ENCODE measurements around the gene NEK9.
"Not testable (repeated sequence)": the region's sequence is repeated elsewhere in the genome, so short reads cannot be mapped to it uniquely, and the experiment has no call there.

Gene NEK9

DNA sequence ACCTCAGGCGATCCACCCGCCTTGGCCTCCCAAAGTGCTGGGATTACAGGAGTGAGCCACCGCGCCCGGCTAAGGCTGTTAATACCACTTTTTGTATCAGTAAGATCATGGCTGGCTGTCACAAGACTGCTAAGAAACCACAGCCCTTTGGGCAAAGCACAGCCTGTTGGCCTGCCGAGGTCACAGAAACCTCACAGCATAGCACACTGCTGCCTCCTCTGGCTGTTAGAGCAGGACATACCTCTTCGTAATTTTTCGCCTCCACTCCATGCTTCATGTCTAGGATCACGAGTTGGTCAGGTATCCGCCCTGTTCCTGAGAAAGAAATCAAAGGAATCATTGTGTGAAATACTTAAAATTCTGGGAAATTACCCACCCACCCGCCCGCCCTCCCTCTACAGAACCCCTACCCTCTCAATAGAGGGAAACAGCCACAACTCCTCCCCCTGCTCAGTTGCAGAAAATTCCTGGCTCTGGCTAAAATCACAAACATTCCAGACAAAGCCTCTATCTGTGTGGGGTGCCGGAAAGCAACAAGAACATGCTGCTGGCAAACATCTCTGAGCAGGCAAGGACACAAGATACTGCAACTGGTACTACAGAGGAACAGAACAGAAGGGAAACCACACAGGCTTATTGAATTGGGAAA, 20.7 kb upstream of the NEK9 start:
- DNase-seq (ENCODE audit: low read depth in 1 of 2, low spot score in 1 of 2) = no peak

GRCh38 chr14:75144944-75145343, 18.1 kb upstream of the NEK9 start:
- DNase-seq (ENCODE audit: low read depth in 1 of 2, low spot score in 1 of 2) = no peak

- no peak for DNase-seq (ENCODE audit: low read depth in 1 of 2, low spot score in 1 of 2)
Measured at GRCh38 chr14:75143761-75144527, 17.1 kb upstream of the NEK9 start.

GRCh38 chr14:75142494-75142893, 15.6 kb upstream of the NEK9 start:
- DNase-seq (ENCODE audit: low read depth in 1 of 2, low spot score in 1 of 2) = no peak

GRCh38 chr14:75141967-75142366, 15.1 kb upstream of the NEK9 start:
- DNase-seq (ENCODE audit: low read depth in 1 of 2, low spot score in 1 of 2) = no peak

GRCh38 chr14:75141062-75141461, 14.2 kb upstream of the NEK9 start:
- no peak for DNase-seq (ENCODE audit: low read depth in 1 of 2, low spot score in 1 of 2)

GRCh38 chr14:75140620-75141019, 13.8 kb upstream of the NEK9 start:
- DNase-seq (ENCODE audit: low read depth in 1 of 2, low spot score in 1 of 2) = no peak

DNA sequence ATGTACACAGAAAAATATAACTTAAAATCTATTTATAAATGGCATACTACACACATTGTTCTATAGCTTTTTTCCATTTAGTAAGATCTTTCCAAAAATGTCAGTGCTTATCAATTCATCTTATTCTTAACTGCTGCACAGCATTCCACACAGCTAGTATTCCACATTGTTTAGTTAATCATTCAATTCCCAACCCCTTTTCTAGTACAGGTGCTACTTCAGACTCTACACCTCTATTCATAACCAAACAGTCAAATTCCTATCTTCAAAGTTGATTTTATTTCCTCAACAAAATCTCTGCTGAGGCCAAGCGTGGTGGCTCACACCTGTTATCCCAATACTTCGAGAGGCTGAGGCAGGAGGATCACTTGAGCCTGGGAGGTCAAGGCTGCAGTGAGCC, 12.3 kb upstream of the NEK9 start:
- no peak for DNase-seq (ENCODE audit: low read depth in 1 of 2, low spot score in 1 of 2)

GRCh38 chr14:75138492-75138891, 11.6 kb upstream of the NEK9 start:
- DNase-seq (ENCODE audit: low read depth in 1 of 2, low spot score in 1 of 2) = no peak

- DNase-seq (ENCODE audit: low read depth in 1 of 2, low spot score in 1 of 2) = no peak
Measured at GRCh38 chr14:75134644-75135043, 7.8 kb upstream of the NEK9 start.

GRCh38 chr14:75133597-75133996, 6.7 kb upstream of the NEK9 start:
- no peak for DNase-seq (ENCODE audit: low read depth in 1 of 2, low spot score in 1 of 2)

DNA sequence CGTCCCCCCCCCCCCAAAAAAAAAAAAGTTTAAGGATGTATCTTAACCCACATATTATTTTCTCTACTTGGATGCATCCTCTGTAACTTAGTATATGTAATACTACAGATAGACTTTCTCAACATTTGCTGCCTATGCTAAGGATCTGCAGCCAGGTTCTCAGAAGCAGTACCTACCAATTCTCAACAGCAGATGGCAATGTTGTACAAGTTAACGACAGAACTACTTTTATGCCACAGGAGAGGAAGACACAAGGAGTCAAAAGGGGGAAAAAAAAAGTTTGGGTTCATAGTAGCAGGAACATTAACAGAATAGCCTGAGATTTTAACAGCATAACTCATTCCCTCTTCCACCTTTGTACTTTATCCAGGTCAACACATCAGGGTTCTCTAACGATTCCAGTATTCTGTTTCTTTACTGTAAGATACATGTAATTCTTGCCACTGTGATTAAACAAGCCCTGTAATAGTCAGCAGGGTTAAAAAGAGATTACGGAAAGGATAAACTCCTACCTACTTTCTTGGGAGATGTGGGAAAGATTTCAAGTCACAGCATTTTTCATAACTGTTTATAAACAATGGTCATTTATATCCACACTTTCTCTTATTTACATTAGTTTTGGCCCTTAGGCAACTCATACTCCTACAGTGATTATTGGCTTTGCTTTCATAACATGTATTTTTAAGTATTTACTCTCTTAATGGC, 5.7 kb upstream of the NEK9 start:
- no peak for DNase-seq (ENCODE audit: low read depth in 1 of 2, low spot score in 1 of 2)

DNA sequence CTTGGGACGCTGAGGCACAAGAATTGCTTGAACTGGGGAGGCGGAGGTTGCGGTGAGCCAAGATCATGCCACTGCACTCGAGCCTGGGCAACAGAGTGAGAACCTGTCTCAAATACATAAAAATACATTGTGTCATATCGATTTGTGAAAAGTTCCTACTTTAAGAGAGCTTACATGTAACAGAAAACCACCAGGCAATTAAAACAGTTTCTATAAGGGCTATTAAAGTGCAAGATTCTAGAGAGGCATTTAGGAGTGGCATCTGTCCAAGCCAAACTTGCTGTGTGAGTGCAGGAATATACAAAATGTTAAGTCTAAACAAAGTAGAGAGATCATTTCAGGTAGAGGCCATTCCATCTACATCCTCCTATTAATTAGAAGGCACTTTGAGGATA, 1.7 kb upstream of the NEK9 start:
- DNase-seq (ENCODE audit: low read depth in 1 of 2, low spot score in 1 of 2) = no peak

DNA sequence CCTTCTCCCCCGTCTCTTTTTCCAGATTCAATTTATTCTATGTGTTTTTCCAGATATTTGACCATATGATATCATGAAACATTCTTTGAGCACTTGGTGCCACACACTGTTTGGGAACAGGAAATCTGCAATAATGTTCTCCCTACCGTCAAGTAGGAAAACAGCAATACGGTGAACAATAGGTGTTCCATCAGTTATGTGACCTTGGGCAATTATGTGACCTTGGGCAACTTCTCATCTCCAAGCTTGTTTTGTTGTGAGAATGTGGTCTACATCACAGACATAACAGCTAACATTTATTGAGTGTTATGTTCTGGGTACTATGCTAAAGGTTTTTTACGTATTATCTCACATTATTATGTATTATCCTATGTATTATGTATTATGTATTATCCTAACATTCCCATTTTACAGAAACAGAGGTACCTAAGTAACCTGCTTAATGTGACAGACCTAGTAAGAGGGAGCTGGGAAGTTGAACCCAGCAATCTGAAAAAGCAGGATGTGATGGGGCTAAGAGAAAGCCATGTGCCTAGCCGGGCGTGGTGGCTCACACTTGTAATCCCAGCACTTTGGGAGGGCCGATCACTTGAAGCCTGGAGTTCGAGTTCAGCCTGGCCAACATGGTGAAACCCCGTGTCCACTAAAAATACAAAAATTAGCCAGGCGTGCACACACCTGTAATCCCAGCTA, 1.2 kb upstream of the NEK9 start:
- no peak for DNase-seq (ENCODE audit: low read depth in 1 of 2, low spot score in 1 of 2)

- not testable (repeated sequence) for DNase-seq (ENCODE audit: low read depth in 1 of 2, low spot score in 1 of 2)
Measured at GRCh38 chr14:75127474-75127820, 599 bp upstream of the NEK9 start.

GRCh38 chr14:75126121-75126544, 715 bp downstream of the NEK9 start:
- DNase-seq (ENCODE audit: low read depth in 1 of 2, low spot score in 1 of 2) = no peak

GRCh38 chr14:75125617-75126016, 1.2 kb downstream of the NEK9 start:
- DNase-seq (ENCODE audit: low read depth in 1 of 2, low spot score in 1 of 2) = no peak

DNA sequence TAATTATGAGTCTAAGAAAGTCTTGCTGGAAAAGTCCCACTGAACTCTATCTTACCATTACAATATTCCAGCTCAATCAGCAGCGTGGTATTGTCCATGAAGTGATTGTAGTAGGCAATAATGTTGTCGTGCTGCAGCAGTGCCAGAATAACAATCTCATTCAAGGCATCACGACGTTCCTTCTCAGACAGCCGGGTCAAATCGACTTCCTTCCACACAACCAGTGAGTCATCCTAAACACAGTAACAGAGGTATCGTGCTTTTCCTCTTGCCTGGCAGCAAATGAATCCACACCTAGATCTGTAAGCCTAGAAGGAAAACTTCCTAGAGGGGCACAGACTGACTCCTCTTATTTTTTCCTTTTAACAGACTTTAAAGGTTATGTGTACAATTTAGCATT, 2.9 kb downstream of the NEK9 start:
- no peak for DNase-seq (ENCODE audit: low read depth in 1 of 2, low spot score in 1 of 2)

DNA sequence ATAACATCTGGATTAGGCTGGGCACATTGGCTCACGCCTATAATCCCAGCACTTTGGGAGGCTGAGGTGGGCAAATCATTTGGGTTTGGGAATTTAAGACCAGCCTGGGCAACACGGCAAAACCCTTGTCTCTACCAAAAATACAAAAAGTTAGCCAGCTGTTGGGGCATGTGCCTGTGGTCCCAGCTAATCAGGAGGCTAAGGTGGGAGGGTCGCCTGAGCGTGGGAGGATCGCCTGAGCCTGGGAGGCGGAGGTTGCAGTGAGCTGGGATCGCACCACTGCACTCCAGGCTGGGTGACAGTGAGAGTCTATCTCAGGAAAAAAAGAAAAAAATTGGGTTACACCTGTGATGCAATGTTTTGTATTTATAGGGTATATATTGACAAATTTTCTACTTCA, 5.3 kb downstream of the NEK9 start:
- no peak for DNase-seq (ENCODE audit: low read depth in 1 of 2, low spot score in 1 of 2)

DNA sequence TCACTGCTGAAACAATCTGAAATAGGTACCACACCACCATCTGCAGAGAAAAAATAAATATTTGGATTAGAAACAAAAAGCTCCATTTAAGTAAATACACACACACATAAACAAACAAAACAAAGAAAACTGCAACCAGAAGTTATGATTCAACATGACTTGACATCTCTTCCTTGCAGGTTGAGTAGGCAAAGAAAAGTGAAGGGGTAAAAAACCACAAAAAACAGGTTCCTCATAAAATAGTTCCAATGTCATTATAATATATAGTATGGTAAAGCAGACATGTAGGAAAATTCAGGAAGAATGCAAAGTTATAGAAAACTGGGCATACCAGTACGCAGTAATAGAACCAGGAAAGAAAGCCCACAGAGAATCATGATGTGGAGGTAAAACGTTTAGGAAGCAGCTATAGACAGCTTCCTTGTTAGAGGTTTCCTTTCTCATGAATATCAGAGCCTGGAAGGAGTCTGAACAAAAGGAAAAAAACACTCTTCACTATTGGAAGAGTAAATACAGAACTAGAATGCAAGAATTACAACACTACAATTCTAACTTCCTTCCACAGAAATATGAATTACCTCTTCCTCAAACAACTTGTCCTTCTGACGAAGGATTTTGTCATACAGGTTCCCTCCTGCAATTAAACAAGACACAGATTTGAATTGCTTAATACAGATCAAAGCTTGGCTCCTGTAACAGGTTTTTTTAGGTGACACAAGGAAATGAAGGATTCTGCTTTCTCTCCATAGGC, 6.1 kb downstream of the NEK9 start:
- no peak for DNase-seq (ENCODE audit: low read depth in 1 of 2, low spot score in 1 of 2)

GRCh38 chr14:75119056-75119455, 7.8 kb downstream of the NEK9 start:
- no peak for DNase-seq (ENCODE audit: low read depth in 1 of 2, low spot score in 1 of 2)

Data from stimulated activated CD4-positive, alpha-beta T cell treated with anti-CD3 and anti-CD28 coated beads, Interleukin-15, amount 100 ng/mL, for 1 hour (primary cell).